ENCODE measurements around the gene KIRREL3. TPM values are rescaled to one million over a fixed set of nuclear protein-coding genes. Genes with fewer than 3 reads are reported as not detected.

KIRREL3 gene
- total RNA-seq, 1 experiment from 2014 or later, result 0.06 TPM

DNA sequence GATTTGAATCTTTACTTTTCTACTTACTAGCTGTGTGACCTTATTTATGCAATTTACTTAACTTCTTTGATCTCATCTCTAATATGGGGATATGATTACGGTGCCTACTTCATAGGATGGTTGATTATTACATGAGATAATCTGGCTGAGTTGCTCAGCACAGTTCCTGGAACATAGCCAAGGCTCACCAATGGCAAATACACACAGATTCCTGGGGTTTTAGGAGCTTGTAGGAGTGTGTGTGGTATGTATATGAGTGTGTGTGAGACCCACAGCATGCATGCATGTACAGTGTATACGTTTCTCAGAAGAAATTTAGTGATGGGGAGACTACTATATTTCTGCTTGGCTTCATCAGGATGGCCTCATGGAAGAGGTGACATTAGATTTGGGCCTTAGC lies 256.9 kb downstream of the KIRREL3 start:
- Histone ChIP-seq H3K4me1 (no peaks in the 10 kb centered on the region), H3K36me3 (no peaks in the 10 kb centered on the region), H3K4me3 (no peak overlapping the region), H3K27me3 (no peaks in the 10 kb centered on the region), H3K27ac (no peak overlapping the region), H3K9me3 (replicated peaks) (no peaks in the 10 kb centered on the region)
- DNase-seq, result no peak

DNA sequence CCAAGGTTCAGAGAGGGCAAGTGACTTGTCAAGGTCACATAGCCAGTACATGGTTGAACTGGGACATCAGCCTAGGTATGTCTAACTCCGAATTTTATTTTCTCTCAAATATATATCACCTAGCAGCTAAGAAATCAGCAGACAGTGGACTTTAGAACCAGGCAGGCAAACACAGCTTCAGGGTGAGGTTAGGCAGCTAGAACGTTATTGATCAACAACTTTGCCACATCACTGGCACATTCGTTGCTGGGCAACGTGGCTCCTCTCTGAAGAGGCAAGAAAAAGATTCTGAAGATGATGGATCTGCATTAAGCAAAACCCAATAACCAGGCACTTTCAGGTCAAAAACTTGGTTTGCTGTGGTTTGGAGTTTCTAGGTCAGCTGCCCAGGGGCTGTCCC lies 258.0 kb downstream of the KIRREL3 start:
- H3K4me1 ChIP-seq, result no peaks in the 10 kb centered on the region
- no peaks in the 10 kb centered on the region for H3K27me3 ChIP-seq
- DNase-seq, result no peak
- no peaks in the 10 kb centered on the region for H3K9me3 ChIP-seq (replicated peaks)
- no peaks in the 10 kb centered on the region for H3K36me3 ChIP-seq
- no peak overlapping the region for H3K27ac ChIP-seq
- no peak overlapping the region for H3K4me3 ChIP-seq

DNA sequence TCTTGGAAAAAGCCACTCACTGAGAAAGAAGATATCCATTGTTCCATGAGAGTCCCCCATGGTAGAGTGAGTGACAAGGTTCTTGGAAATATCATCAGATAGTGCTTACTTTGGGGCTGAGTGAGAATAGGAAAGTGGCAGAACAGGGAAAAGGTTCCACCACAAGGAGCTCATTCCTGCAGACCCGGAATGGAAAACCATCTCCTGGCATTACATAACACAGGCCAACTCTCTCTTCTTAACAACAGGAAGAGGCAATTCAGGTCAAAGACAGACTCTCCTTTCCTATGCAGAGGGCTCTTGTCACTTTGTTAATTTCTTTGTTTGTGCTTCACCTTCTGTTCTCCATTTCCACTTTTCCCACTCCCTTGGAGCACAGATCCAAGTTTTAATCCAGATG lies 259.7 kb downstream of the KIRREL3 start:
- Histone ChIP-seq H3K27ac (no peak overlapping the region), H3K4me1 (no peaks in the 10 kb centered on the region), H3K9me3 (replicated peaks) (no peaks in the 10 kb centered on the region), H3K4me3 (no peak overlapping the region), H3K27me3 (no peaks in the 10 kb centered on the region), H3K36me3 (no peaks in the 10 kb centered on the region)
- DNase-seq, result no peak

DNA sequence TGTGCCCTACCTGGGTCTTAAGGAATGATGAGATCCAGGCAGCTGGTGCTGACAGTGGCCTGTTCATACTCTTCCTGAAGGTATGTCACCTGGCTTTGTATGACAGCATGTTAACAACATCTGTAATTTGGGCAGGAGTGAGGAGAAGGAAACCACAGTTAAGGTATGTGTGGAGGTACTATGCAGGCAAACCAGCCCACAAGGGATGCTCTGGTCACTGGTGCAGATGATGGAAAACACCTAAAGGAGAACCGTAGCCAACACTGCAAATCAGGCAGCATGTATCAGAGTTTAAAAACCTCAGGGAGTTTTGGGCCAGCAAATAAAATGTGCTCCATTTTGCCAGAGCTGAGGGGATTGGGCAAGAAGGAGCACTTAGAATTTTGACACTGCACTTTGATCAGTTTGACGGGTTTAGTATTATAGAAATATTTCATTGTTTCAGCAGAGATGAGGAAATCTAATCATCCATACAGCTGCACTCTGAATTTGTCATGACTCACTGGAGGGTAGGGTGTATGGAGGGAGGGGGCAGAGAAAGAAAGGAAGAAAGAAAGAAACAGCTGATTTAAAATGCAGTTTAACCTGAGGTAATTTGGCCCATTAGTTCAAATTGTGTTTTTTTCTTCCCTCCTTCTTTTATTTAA lies 260.9 kb downstream of the KIRREL3 start:
- Histone ChIP-seq H3K9me3 (replicated peaks) (no peaks in the 10 kb centered on the region), H3K4me3 (no peak overlapping the region), H3K36me3 (no peaks in the 10 kb centered on the region), H3K4me1 (no peaks in the 10 kb centered on the region), H3K27me3 (no peaks in the 10 kb centered on the region), H3K27ac (no peak overlapping the region)
- no peak for DNase-seq

DNA sequence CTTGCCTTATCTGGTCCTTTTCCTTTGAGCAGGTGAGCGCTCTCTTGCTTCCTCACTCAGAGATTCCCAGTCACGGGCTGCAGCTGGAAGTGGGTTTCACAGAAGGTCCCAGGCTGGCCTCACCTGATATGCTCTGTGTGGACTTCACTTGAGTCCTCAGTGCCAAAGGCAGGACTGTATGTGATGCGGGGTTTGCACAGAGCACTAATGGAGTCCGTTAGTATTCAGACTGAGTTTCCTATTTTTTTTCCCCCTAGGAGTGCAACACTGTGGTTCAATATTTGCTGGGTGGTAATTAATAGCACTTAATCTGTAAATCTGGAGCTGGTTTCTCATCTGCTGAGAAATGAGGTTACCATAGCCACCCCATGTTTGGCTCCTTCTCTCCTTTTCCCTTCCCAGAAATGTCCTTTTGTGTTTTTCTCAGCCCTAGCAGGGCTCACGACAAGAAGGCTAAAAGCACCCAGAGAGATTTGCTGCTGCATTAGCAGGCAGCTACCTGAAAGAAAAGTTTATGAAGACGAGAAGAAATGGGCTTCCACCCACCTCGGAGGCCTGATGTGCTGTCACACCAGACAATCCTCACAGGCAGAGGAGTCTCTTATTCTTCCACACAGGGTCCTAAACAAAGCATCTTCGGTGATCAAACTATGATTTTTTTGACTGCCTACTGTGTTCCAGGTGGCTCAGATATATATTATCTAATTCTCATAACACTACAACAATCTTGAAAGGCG lies 262.1 kb downstream of the KIRREL3 start:
- Histone ChIP-seq H3K27ac (no peak overlapping the region), H3K27me3 (no peaks in the 10 kb centered on the region), H3K4me3 (no peak overlapping the region), H3K9me3 (replicated peaks) (no peaks in the 10 kb centered on the region), H3K4me1 (no peaks in the 10 kb centered on the region), H3K36me3 (no peaks in the 10 kb centered on the region)
- DNase-seq, result no peak

DNA sequence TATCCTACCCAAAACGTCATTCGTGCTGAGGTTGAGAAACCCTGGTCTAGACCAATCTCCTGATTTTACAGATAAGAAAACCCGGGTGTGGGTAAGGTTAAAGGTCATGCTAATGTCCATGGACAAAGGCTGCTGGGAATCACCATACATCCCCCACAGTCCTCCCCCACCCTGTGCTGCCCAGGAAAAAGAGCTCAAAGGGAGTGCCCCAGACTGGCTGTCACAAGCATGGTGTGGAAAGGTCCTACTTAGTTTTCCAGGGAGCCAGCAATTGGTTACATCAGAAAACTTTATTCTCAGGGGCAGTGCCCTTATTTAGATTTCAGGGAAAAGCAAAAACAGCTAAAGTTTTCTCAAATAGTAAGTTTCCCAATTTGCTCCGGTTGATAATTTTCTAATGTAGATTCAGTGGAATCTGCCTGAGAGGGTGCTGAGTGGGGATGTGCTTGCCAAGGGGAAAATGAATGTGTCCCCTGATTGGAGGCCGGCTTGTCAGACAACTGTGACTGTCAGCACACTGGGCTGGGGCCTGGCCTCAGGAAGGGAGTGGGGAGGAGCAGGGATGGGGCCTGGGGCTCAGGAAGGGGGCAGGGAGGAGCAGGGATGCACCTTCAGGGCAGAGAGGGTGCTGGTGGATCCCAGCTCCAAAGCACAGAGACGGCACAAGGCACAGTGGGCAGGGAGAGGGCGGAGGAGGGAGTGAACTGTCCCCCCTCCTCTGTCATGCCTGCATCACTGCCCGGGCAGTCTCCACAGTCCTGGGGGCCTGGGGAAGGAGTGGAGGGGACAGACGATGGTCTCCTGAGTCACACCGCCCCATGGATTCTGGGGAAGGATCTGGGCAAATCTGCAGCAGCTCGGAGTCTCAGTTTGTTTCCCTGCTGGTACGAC lies 263.6 kb downstream of the KIRREL3 start:
- Histone ChIP-seq H3K27ac (no peak overlapping the region), H3K27me3 (no peaks in the 10 kb centered on the region), H3K36me3 (no peaks in the 10 kb centered on the region), H3K4me1 (no peaks in the 10 kb centered on the region), H3K9me3 (replicated peaks) (no peaks in the 10 kb centered on the region), H3K4me3 (no peak overlapping the region)
- DNase-seq, result no peak

DNA sequence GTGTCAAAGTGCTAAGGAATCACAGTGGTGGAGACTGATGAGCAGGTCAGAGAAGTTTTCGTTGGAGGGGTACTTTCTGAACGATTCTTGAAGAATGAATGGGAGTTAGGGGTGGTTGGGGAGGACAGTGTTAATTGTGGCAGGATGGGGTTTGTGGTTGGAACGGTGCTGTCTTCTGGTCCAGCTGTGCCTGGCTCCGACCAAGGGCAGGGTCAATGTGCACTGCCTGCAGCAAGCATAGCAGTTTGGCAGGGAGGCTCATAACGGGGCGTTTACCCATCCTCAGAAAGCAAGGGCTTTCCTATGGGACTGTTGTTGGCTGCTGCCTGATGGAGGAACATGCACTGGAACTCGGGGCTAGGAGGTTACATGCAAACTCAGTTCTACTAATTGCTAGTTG lies 265.8 kb downstream of the KIRREL3 start:
- Histone ChIP-seq H3K9me3 (replicated peaks) (no peaks in the 10 kb centered on the region), H3K4me1 (no peaks in the 10 kb centered on the region), H3K4me3 (no peak overlapping the region), H3K36me3 (no peaks in the 10 kb centered on the region), H3K27ac (no peak overlapping the region), H3K27me3 (no peaks in the 10 kb centered on the region)
- DNase-seq, result no peak

GRCh38 chr11:126733685-126734084 lies 266.9 kb downstream of the KIRREL3 start:
- Histone ChIP-seq H3K4me3 (no peak overlapping the region), H3K27me3 (no peaks in the 10 kb centered on the region), H3K9me3 (replicated peaks) (no peaks in the 10 kb centered on the region), H3K36me3 (no peaks in the 10 kb centered on the region), H3K4me1 (no peaks in the 10 kb centered on the region), H3K27ac (no peak overlapping the region)
- DNase-seq, result no peak

- H3K36me3 ChIP-seq, result no peaks in the 10 kb centered on the region
Measured at GRCh38 chr11:126732981-126733380, 267.6 kb downstream of the KIRREL3 start.

GRCh38 chr11:126731576-126732142 lies 268.9 kb downstream of the KIRREL3 start:
- H3K27ac ChIP-seq, result no peak overlapping the region
- no peaks in the 10 kb centered on the region for H3K27me3 ChIP-seq
- H3K9me3 ChIP-seq (replicated peaks), result no peaks in the 10 kb centered on the region
- no peaks in the 10 kb centered on the region for H3K4me1 ChIP-seq
- H3K36me3 ChIP-seq, result no peaks in the 10 kb centered on the region
- H3K4me3 ChIP-seq, result no peak overlapping the region
- DNase-seq, result no peak

More at GRCh38 chr11:126732981-126733380, 267.6 kb downstream of the KIRREL3 start:
- no peak for DNase-seq
- no peak overlapping the region for H3K27ac ChIP-seq
- H3K4me1 ChIP-seq, result no peaks in the 10 kb centered on the region
- H3K27me3 ChIP-seq, result no peaks in the 10 kb centered on the region
- no peak overlapping the region for H3K4me3 ChIP-seq
- H3K9me3 ChIP-seq (replicated peaks), result no peaks in the 10 kb centered on the region

DNA sequence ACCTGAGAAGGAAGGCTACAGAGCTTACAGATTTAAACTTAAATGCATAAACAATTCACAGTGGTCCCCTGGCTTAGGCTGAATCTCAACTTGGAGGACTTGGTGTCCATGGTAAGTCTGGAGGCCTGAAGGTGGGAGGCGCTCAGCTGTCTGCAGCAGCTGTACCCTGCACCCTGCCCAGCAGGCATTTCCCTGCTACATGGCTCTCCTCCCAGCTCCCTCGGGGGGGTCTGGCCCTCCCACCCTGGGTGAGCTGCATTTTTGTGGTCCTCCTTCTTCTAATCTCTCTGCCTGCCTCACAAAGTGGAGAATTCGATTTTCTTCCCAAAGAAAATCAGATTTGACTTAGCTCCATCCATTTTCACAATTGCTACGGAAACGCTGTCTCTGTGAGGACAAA lies 273.2 kb downstream of the KIRREL3 start:
- no peaks in the 10 kb centered on the region for H3K36me3 ChIP-seq
- H3K4me3 ChIP-seq, result no peak overlapping the region
- no peaks in the 10 kb centered on the region for H3K27me3 ChIP-seq
- no peaks in the 10 kb centered on the region for H3K4me1 ChIP-seq
- peak in 1 of 2 experiments; percentile 9 for DNase-seq
- H3K27ac ChIP-seq, result no peak overlapping the region
- H3K9me3 ChIP-seq (replicated peaks), result no peaks in the 10 kb centered on the region

DNA sequence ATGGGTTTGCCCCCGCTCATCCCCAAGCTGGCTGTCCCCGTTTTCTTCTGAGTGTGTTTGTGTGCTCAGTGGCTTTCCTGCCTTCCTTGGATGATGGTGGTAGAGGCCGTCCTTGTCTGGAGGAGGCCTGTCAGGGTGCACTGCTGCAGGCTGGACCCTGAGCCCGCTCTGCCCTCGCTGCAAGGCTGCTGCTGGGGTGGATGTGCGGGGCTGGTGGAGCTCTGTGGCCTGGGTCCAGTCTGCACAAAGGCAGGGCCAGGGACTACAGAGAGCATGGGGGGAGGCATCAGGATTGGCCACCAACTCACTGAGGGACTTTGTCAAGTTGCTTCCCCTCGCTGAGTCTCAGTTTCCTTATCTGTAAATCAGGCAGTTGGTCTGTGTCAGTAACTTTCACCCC lies 275.0 kb downstream of the KIRREL3 start:
- DNase-seq, result no peak
- Histone ChIP-seq H3K4me1 (no peaks in the 10 kb centered on the region), H3K36me3 (no peaks in the 10 kb centered on the region), H3K27me3 (no peaks in the 10 kb centered on the region), H3K9me3 (replicated peaks) (no peaks in the 10 kb centered on the region), H3K4me3 (no peak overlapping the region), H3K27ac (no peak overlapping the region)

GRCh38 chr11:126725043-126725442 lies 275.5 kb downstream of the KIRREL3 start:
- Histone ChIP-seq H3K36me3 (no peaks in the 10 kb centered on the region), H3K27me3 (no peaks in the 10 kb centered on the region), H3K4me1 (no peaks in the 10 kb centered on the region), H3K9me3 (replicated peaks) (no peaks in the 10 kb centered on the region), H3K27ac (no peak overlapping the region), H3K4me3 (no peak overlapping the region)
- DNase-seq, result no peak

- Histone ChIP-seq H3K4me3 (no peak overlapping the region), H3K36me3 (no peaks in the 10 kb centered on the region), H3K27ac (no peak overlapping the region), H3K27me3 (no peaks in the 10 kb centered on the region), H3K9me3 (replicated peaks) (no peaks in the 10 kb centered on the region), H3K4me1 (no peaks in the 10 kb centered on the region)
- DNase-seq, result no peak
Measured at GRCh38 chr11:126723665-126724045, 276.9 kb downstream of the KIRREL3 start.
